ENCODE results near the gene LMOD2.

LMOD2 gene

GRCh38 chr7:123653162-123653561 lies 2.5 kb upstream of the LMOD2 start:
- Mint-ChIP-seq H3K4me1 (ENCODE audit: low read depth) (no peaks in the 10 kb centered on the region), H3K9me3 (no peaks in the 10 kb centered on the region)

GRCh38 chr7:123656544-123657303 lies 1.1 kb downstream of the LMOD2 start:
- Mint-ChIP-seq H3K36me3 (ENCODE audit: low read depth) (no peaks in the 10 kb centered on the region), H3K4me3 (no peak overlapping the region), H3K27ac (no peak overlapping the region), H3K4me1 (ENCODE audit: low read depth) (no peaks in the 10 kb centered on the region), H3K27me3 (peaks cover 27% of the 10 kb centered on the region), H3K9me3 (no peaks in the 10 kb centered on the region)

More at GRCh38 chr7:123653162-123653561, 2.5 kb upstream of the LMOD2 start:
- Mint-ChIP-seq H3K36me3 (ENCODE audit: low read depth) (no peaks in the 10 kb centered on the region), H3K27me3 (peaks cover 24% of the 10 kb centered on the region), H3K4me3 (no peak overlapping the region), H3K27ac (no peak overlapping the region)

DNA sequence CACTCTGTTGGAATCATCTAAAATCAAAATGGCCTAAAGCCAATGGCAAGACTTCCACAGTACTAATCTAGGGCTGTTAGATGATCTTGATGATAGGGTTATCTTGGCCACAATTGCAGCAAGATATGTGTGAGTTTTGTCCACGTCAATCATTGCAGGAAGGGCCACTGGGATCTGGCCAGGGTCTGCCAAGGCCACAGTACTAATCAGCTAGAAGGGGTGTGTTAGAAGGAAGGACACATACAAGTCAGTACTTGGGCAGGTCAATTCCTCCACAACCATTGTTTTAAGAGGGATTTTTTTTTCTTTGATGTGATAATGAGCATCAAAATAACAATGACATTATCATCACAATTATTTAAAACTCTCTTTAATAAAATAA lies 1.6 kb downstream of the LMOD2 start:
- Mint-ChIP-seq H3K4me3 (no peak overlapping the region), H3K27me3 (peaks cover 31% of the 10 kb centered on the region), H3K4me1 (ENCODE audit: low read depth) (no peaks in the 10 kb centered on the region), H3K9me3 (no peaks in the 10 kb centered on the region), H3K27ac (no peak overlapping the region), H3K36me3 (ENCODE audit: low read depth) (no peaks in the 10 kb centered on the region)

GRCh38 chr7:123658023-123658422 lies 2.4 kb downstream of the LMOD2 start:
- Mint-ChIP-seq H3K27me3 (peaks cover 35% of the 10 kb centered on the region), H3K27ac (no peak overlapping the region), H3K9me3 (no peaks in the 10 kb centered on the region), H3K36me3 (ENCODE audit: low read depth) (no peaks in the 10 kb centered on the region), H3K4me1 (ENCODE audit: low read depth) (no peaks in the 10 kb centered on the region), H3K4me3 (no peak overlapping the region)

DNA sequence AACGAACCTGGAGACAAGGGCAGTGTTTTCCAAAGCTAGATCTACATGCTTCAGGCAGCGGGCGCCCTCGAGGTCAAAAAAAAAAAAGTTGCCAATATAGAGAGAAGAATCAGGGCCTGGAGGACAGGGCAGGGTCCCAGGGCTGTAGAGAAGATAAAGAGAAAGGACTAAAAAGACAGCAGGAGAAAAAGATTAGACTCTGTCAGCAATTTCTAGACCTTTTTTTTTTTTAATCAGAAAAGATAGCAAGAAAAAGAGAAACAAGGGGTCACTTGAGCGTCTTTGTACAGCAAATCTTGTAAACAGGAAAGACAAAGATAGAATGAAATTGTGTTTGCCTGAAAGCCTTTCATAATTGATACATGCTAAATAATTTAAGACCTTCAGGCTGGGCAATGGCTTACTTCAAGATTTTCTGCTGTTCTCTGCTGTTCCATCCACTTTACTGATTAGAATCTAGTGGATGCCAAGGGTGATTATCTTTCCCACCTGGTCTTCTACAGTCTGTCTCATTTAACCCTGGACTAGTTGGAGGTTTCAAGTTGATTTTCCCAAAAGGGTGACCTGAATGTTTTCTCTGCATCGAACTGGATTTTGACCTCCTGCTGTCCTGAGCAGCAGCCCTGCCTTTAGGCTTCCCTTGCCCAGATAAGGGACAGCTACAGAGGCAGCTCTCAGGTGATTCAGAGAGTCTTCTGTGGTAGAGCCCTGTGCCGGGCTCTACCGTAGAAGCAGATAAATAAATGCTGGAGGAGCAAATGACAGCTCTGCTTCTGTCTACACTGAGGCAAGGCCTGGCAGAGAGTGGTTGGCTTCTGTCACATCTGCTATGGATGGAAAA lies 5.1 kb downstream of the LMOD2 start:
- H3K4me3 Mint-ChIP-seq, result no peak overlapping the region
- no peaks in the 10 kb centered on the region for H3K36me3 Mint-ChIP-seq (ENCODE audit: low read depth)
- peaks cover 45% of the 10 kb centered on the region for H3K27me3 Mint-ChIP-seq
- H3K4me1 Mint-ChIP-seq (ENCODE audit: low read depth), result no peaks in the 10 kb centered on the region
- no peaks in the 10 kb centered on the region for H3K9me3 Mint-ChIP-seq
- H3K27ac Mint-ChIP-seq, result no peak overlapping the region

GRCh38 chr7:123661765-123662164 lies 6.1 kb downstream of the LMOD2 start:
- Mint-ChIP-seq H3K4me1 (ENCODE audit: low read depth) (no peaks in the 10 kb centered on the region), H3K27me3 (peaks cover 46% of the 10 kb centered on the region), H3K36me3 (ENCODE audit: low read depth) (no peaks in the 10 kb centered on the region), H3K27ac (no peak overlapping the region), H3K4me3 (no peak overlapping the region), H3K9me3 (no peaks in the 10 kb centered on the region)

- no peak overlapping the region for H3K27ac Mint-ChIP-seq
- peaks cover 42% of the 10 kb centered on the region for H3K27me3 Mint-ChIP-seq
- H3K36me3 Mint-ChIP-seq (ENCODE audit: low read depth), result no peaks in the 10 kb centered on the region
- H3K4me3 Mint-ChIP-seq, result no peak overlapping the region
- no peaks in the 10 kb centered on the region for H3K4me1 Mint-ChIP-seq (ENCODE audit: low read depth)
- no peaks in the 10 kb centered on the region for H3K9me3 Mint-ChIP-seq
Observed at GRCh38 chr7:123662293-123662692, 6.6 kb downstream of the LMOD2 start.

- Mint-ChIP-seq H3K27ac (no peak overlapping the region), H3K9me3 (no peaks in the 10 kb centered on the region), H3K4me1 (ENCODE audit: low read depth) (no peaks in the 10 kb centered on the region), H3K36me3 (ENCODE audit: low read depth) (no peaks in the 10 kb centered on the region), H3K4me3 (no peak overlapping the region), H3K27me3 (peaks cover 42% of the 10 kb centered on the region)
Observed at GRCh38 chr7:123662755-123663154, 7.1 kb downstream of the LMOD2 start.

DNA sequence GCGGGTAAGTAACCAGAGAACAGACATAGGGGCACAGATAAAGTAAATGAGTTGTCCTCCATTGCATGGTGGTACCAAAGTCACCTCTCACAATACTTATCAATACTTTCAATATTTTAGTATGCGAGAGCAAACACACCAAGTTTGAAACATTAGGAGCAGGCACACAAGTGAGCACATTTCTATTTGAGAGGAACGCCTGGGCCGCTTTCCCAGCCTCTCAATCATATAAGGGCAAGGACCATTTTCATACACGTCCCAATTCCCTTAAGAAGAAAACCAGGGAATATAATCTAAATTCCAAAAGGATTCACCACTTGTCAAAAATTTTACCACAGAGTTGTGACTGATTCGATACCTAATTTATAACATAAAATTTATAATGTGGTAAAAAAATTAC lies 7.5 kb downstream of the LMOD2 start:
- H3K4me3 Mint-ChIP-seq, result no peak overlapping the region
- H3K27ac Mint-ChIP-seq, result no peak overlapping the region
- H3K36me3 Mint-ChIP-seq (ENCODE audit: low read depth), result no peaks in the 10 kb centered on the region
- peaks cover 42% of the 10 kb centered on the region for H3K27me3 Mint-ChIP-seq
- H3K9me3 Mint-ChIP-seq, result no peaks in the 10 kb centered on the region
- H3K4me1 Mint-ChIP-seq (ENCODE audit: low read depth), result no peaks in the 10 kb centered on the region

GRCh38 chr7:123665157-123665556 lies 9.5 kb downstream of the LMOD2 start:
- Mint-ChIP-seq H3K4me1 (ENCODE audit: low read depth) (no peaks in the 10 kb centered on the region), H3K36me3 (ENCODE audit: low read depth) (no peaks in the 10 kb centered on the region), H3K9me3 (no peaks in the 10 kb centered on the region), H3K4me3 (no peak overlapping the region), H3K27me3 (peaks cover 36% of the 10 kb centered on the region), H3K27ac (no peak overlapping the region)

- Mint-ChIP-seq H3K4me3 (no peak overlapping the region), H3K36me3 (ENCODE audit: low read depth) (no peaks in the 10 kb centered on the region), H3K4me1 (ENCODE audit: low read depth) (no peaks in the 10 kb centered on the region), H3K9me3 (no peaks in the 10 kb centered on the region), H3K27ac (no peak overlapping the region), H3K27me3 (peaks cover 33% of the 10 kb centered on the region)
Observed at GRCh38 chr7:123665896-123666295, 10.2 kb downstream of the LMOD2 start.

DNA sequence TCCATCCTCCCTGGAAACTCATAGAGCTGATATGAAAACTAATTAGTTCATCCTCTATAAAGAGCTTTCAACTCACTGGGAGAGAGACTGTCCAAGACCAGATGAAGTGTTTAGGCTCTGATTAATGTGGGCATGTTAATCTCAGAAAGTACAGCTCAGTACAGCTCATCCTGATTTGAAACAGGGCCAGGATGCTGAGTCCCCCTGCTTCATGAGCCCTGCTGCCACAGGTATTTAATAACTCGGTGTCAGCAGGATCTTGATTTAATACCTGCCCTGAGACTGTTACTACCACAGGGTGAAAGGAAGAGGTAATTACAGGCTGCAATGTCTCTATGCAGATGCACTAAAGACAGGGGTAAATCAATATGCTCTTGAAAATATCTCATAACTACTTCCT lies 10.8 kb downstream of the LMOD2 start:
- Mint-ChIP-seq H3K9me3 (no peaks in the 10 kb centered on the region), H3K36me3 (ENCODE audit: low read depth) (no peaks in the 10 kb centered on the region), H3K4me3 (no peak overlapping the region), H3K27ac (no peak overlapping the region), H3K27me3 (peaks cover 39% of the 10 kb centered on the region), H3K4me1 (ENCODE audit: low read depth) (no peaks in the 10 kb centered on the region)

DNA sequence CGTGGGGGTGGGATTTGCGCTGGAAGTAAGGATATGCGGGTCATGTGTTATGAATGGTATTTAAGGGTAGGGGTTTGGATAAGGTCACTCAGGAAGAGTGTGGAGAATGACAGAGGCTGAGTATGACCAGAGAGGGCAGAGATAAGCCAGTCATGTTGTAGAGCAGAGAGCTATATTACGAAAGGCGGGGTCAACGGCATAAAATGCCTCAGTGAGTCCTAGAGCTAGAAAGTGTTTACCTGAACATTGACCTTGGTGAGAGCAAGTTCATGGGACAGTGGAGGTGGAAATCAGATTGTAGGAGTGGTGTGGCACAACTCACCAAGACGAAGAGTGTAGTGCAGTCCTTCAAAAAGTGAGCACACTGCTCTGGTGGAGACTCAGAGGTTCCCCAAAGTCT lies 13.8 kb downstream of the LMOD2 start:
- no peaks in the 10 kb centered on the region for H3K36me3 Mint-ChIP-seq (ENCODE audit: low read depth)
- no peaks in the 10 kb centered on the region for H3K4me1 Mint-ChIP-seq (ENCODE audit: low read depth)
- no peak overlapping the region for H3K4me3 Mint-ChIP-seq
- peaks cover 20% of the 10 kb centered on the region for H3K27me3 Mint-ChIP-seq
- no peaks in the 10 kb centered on the region for H3K9me3 Mint-ChIP-seq
- H3K27ac Mint-ChIP-seq, result no peak overlapping the region

DNA sequence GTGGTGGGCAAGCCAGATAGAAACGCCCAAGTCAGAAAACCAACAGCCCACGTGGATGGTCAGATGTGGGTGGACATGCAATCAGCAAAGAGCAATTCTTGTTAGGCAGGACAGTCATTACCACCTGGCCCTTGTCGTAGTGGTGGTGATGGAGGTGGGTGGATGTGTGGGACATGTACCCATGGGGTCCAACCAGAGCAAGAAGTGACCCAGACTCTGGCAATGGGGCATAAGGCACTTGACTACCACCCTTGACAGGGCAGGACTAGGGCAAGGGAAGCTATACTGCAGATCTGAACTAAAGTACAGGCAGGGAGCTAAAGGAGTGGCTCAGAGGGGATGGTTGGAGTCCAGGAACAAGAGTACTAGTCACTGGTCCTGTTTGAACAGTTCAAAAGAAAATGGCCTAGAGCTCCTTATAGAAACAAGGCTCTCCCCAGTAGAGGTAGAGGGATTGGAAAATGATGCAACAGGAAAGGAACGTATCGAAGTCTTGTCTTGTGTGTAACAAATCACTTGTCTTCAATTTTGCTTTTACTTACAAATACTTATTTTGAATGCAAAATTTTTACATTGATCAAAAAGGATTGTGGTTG lies 17.6 kb downstream of the LMOD2 start:
- Mint-ChIP-seq H3K36me3 (ENCODE audit: low read depth) (no peaks in the 10 kb centered on the region), H3K4me3 (no peak overlapping the region), H3K27me3 (peaks cover 9% of the 10 kb centered on the region), H3K9me3 (no peaks in the 10 kb centered on the region), H3K27ac (no peak overlapping the region), H3K4me1 (ENCODE audit: low read depth) (no peaks in the 10 kb centered on the region)

DNA sequence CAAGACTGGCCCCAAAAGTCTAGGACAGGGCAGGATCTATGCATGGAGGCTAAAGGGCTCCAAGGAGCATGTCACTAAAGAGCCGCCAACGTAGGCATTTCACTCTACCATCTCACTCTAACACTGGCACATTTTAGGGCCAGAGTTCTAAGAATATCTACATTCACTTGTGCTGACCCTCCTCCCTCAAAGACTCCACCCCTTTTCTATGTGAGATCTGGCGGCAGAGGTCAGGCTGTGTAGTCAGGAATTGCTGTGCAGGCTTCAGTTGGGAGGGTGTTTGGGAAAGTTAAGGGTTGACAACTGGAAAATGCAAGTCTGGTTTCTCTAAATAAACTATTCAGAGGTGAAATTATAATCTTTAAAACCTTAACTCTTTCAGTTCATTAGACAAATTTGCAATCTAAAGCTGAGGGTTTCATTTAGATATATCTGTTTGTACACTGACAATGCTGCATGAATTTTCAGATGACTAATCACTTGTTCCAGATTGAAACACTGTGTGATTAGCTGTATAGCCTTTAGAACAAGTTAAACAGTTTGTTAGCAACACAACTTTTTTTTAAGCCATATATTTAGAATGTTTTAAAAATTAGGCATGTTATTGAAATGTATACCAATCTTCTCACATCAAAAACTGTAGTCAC lies 18.2 kb downstream of the LMOD2 start:
- Mint-ChIP-seq H3K9me3 (no peaks in the 10 kb centered on the region), H3K27me3 (peaks cover 9% of the 10 kb centered on the region), H3K4me1 (ENCODE audit: low read depth) (no peaks in the 10 kb centered on the region), H3K36me3 (ENCODE audit: low read depth) (no peaks in the 10 kb centered on the region), H3K4me3 (no peak overlapping the region), H3K27ac (no peak overlapping the region)
